Measurements from ENCODE around the gene SLC6A8. TPM values are rescaled to one million over a fixed set of nuclear protein-coding genes. Genes with fewer than 3 reads are reported as not detected.

The SLC6A8 gene
- total RNA-seq, 2 experiments from 2014 or later: 0.42 to 0.71 TPM

DNA sequence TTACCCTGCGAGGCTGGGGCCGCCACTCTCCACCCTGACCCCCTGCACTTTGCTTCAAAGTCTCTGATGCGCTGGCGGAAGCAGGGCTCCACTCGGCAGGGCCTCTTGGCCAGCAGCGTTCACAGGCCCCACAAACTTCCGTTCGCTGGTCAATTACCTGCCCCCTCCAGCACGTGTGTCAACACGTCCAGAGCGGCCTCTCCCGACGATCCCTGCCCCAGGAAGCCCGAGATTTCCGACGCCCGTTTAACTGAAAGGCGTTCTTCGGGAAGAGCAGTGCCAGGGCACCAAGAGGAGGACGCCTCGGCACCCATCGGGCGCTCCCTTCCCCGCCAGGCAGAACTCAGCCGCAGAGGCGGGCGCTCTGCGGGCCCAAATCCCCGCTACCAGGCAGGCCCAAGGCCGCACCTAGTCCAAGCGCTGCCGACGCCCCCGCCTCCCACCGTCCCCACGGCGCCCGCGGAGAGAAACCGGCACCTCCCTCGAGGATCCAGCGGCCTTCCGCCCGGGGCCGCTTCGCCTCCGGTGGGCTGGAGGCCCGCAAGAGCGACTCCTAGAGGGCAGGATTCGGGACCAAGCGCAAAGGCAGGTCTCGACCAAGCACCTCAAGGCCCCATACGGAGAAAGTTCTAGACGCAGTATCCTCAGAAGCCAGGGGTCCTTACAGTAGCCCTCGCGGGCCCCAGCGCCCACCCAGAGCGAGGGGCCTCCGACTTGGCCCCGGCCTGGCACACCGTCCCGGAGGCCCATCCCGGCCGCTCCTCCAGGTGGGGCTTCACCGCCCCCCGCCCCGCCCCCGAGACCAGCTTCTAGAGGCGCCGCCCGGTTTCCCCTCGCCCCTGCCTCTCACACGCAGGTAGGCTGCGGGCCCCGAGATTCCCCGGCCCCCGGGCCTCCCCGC lies 35.9 kb downstream of the SLC6A8 start:
- Histone ChIP-seq H3K36me3 (ENCODE audit: insufficient read depth, low read length) (peaks cover 23% of the 10 kb centered on the region), H3K27me3 (ENCODE audit: control insufficient read depth in 1 of 2, insufficient read depth in 2 of 2, low read length in 2 of 2) (no peaks in the 10 kb centered on the region), H3K4me3 (ENCODE audit: low read length) (peak overlapping the region; percentile 68), H3K27ac (ENCODE audit: low read depth in 1 of 2, low read length in 2 of 2) (peak overlapping the region; percentile 39 to 44), H3K4me1 (ENCODE audit: insufficient read depth, low read length) (peaks cover 61% of the 10 kb centered on the region), H3K9me3 (ENCODE audit: control insufficient read depth in 1 of 2, insufficient read depth in 1 of 2, low read length in 2 of 2) (no peaks in the 10 kb centered on the region)
- H3K9me3 Mint-ChIP-seq: no peaks in the 10 kb centered on the region
- peak overlapping the region; percentile 84 for H3K27ac Mint-ChIP-seq
- intact Hi-C loops (cut with DNase I, micrococcal nuclease): loop anchor here in 1 of 2 experiments (5.0 kb wide), 1 partner anchor 121 kb away; no protein-coding TSS in a partner anchor
- peaks cover 31% of the 10 kb centered on the region for H3K4me1 Mint-ChIP-seq (ENCODE audit: low read depth)
- H3K36me3 Mint-ChIP-seq (ENCODE audit: low read depth): peaks cover 28% of the 10 kb centered on the region
- peak overlapping the region; percentile 91 for H3K4me3 Mint-ChIP-seq
- peak in 10 of 14 experiments; percentile 29 to 82 (median 48) for DNase-seq
- CTCF ChIA-PET: interaction anchor here (0.7 to 0.8 kb wide), 2 partner anchors 11 to 687 kb away, joined by 3 to 5 read pairs; no protein-coding TSS in a partner anchor
- TF ChIP-seq, protein P1, sequence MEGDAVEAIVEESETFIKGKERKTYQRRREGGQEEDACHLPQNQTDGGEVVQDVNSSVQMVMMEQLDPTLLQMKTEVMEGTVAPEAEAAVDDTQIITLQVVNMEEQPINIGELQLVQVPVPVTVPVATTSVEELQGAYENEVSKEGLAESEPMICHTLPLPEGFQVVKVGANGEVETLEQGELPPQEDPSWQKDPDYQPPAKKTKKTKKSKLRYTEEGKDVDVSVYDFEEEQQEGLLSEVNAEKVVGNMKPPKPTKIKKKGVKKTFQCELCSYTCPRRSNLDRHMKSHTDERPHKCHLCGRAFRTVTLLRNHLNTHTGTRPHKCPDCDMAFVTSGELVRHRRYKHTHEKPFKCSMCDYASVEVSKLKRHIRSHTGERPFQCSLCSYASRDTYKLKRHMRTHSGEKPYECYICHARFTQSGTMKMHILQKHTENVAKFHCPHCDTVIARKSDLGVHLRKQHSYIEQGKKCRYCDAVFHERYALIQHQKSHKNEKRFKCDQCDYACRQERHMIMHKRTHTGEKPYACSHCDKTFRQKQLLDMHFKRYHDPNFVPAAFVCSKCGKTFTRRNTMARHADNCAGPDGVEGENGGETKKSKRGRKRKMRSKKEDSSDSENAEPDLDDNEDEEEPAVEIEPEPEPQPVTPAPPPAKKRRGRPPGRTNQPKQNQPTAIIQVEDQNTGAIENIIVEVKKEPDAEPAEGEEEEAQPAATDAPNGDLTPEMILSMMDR (IDR thresholded peaks at IDR 0.05): no peak
- POLR2A ChIA-PET: interaction anchor here (0.6 to 1.0 kb wide), 3 partner anchors 25 to 258 kb away, joined by 3 read pairs; partner anchors contain the start of genes IDH3G and SSR4
- peak; percentile 27 for ATAC-seq (ENCODE audit: poor library complexity)
- no peaks in the 10 kb centered on the region for H3K27me3 Mint-ChIP-seq

DNA sequence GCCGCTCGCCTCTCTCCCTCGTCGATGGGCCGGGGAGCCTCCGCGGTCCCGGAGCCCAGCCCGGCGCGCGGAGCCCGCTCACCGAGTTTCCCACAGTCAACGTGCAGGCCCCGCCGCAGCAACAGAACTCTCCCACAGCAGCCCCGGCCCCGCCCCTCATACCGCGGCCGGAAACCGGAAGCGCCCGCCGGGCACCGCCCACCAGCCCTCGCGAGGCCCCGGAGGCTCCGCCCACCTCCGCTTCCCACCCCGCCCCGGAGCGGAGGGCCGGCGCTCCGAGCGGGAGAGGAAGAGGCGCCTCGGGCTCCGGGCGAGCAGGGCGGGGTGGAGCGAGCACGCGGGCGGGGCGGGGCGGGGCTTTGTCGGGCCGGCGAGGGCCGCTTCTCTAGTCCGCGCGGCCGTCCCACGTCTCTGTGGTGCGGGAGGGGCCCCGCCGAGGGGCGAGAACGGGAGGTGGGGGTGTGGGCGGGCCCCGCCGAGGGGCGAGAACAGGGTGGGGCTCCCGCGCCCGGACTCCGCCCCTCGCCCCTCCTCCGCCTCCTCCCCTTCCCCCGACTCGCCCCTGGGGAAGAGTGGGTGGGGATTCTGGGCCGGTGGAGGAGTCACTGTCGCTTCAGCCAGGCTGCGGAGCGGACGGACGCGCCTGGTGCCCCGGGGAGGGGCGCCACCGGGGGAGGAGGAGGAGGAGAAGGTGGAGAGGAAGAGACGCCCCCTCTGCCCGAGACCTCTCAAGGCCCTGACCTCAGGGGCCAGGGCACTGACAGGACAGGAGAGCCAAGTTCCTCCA lies 36.7 kb downstream of the SLC6A8 start, which contains the start of the genes ABCD1 and BCAP31:
Gene ABCD1 (plus strand): TSS at position 605 of the 787 bp plus-strand sequence. CDS start 411 bp downstream, outside the sequence.
Gene BCAP31 (minus strand): TSS at position 136 of the 787 bp plus-strand sequence. CDS start 1,143 bp downstream, outside the sequence.
- DNase-seq (peak; percentile 76 to 94 (median 86)), ATAC-seq (ENCODE audit: poor library complexity) (peak; percentile 74)
- Histone ChIP-seq H3K27ac (ENCODE audit: low read depth in 1 of 2, low read length in 2 of 2) (peak within 1 kb of the TSS; percentile 68 to 72), H3K4me1 (ENCODE audit: insufficient read depth, low read length) (peaks cover 59% of the 10 kb centered on the region), H3K9me3 (ENCODE audit: control insufficient read depth in 1 of 2, insufficient read depth in 1 of 2, low read length in 2 of 2) (no peaks in the 10 kb centered on the region), H3K36me3 (ENCODE audit: insufficient read depth, low read length) (peaks cover 16% of the 10 kb centered on the region), H3K4me3 (ENCODE audit: low read length) (peak within 1 kb of the TSS; percentile 68), H3K27me3 (ENCODE audit: control insufficient read depth in 1 of 2, insufficient read depth in 2 of 2, low read length in 2 of 2) (no peaks in the 10 kb centered on the region)
- Mint-ChIP-seq H3K4me1 (ENCODE audit: low read depth) (peaks cover 26% of the 10 kb centered on the region), H3K9me3 (no peaks in the 10 kb centered on the region), H3K27me3 (no peaks in the 10 kb centered on the region), H3K4me3 (peak within 1 kb of the TSS; percentile 91), H3K36me3 (ENCODE audit: low read depth) (peaks cover 20% of the 10 kb centered on the region), H3K27ac (peak within 1 kb of the TSS; percentile 84)
- intact Hi-C loops (cut with DNase I, micrococcal nuclease): loop anchor here in 1 of 2 experiments (5.0 kb wide), 2 partner anchors 68 to 122 kb away; partner anchors contain the start of genes IDH3G and SSR4
- TF ChIP-seq, protein P1 (IDR thresholded peaks at IDR 0.05): no peak
- CTCF ChIA-PET: interaction anchor here (0.7 to 0.8 kb wide), 2 partner anchors 12 to 686 kb away, joined by 3 to 5 read pairs; no protein-coding TSS in a partner anchor
- POLR2A ChIA-PET: interaction anchor here (0.6 to 1.0 kb wide), 3 partner anchors 25 to 257 kb away, joined by 3 read pairs; partner anchors contain the start of genes IDH3G and SSR4
